Nephron (organoid): ENCODE measurements around the gene KDM4C.

Source experiments
- H3K27ac Mint-ChIP-seq, 3 experiments: 2 replicates each; pipeline ENCODE4 v1.8.0; 2020; ENCODE audit warnings: mixed read lengths in 3 of 3, mild to moderate bottlenecking in 2 of 3, moderate library complexity in 1 of 3
- H3K27me3 Mint-ChIP-seq: 2 replicates; pipeline ENCODE4 v1.8.0; 2021; ENCODE audit warnings: low read depth, mild to moderate bottlenecking, moderate library complexity, mixed read lengths
- H3K36me3 Mint-ChIP-seq: 2 replicates; pipeline ENCODE4 v1.8.0; 2020; ENCODE audit warnings: low read depth, mixed read lengths
- H3K4me1 Mint-ChIP-seq: 2 replicates; pipeline ENCODE4 v1.8.0; 2020; ENCODE audit warnings: mixed read lengths
- H3K4me3 Mint-ChIP-seq, 3 experiments: 2 replicates each; pipeline ENCODE4 v1.8.0; 2020; ENCODE audit warnings: mild to moderate bottlenecking in 3 of 3, mixed read lengths in 3 of 3, moderate library complexity in 2 of 3
- H3K9me3 Mint-ChIP-seq: 2 replicates; pipeline ENCODE4 v1.8.0; 2020; ENCODE audit warnings: mixed read lengths
- CTCF ChIP-seq, 3 experiments: fragments of 200-600 bp; sonication (generic); IDR thresholded peaks; one replicate each; pipeline ENCODE4 v1.5.0; 2021; ENCODE audit warnings: antibody characterized with exemption in 3 of 3; ENCODE audit not compliant: unreplicated experiment in 3 of 3

The KDM4C gene

GRCh38 chr9:6833518-6834192 is 75.9 kb downstream of the KDM4C start:
- H3K27me3 Mint-ChIP-seq, result no peaks in the 10 kb centered on the region

GRCh38 chr9:6834306-6834705 is 76.5 kb downstream of the KDM4C start:
- Mint-ChIP-seq H3K9me3 (peaks cover 3% of the 10 kb centered on the region), H3K27ac (no peak overlapping the region), H3K27me3 (no peaks in the 10 kb centered on the region), H3K4me3 (no peak overlapping the region), H3K4me1 (peaks cover 10% of the 10 kb centered on the region), H3K36me3 (peaks cover 33% of the 10 kb centered on the region)
- TF ChIP-seq CTCF (IDR thresholded peaks at IDR 0.05; ENCODE audit: unreplicated experiment in 3 of 3), result no peak

More at GRCh38 chr9:6833518-6834192, 75.9 kb downstream of the KDM4C start:
- H3K9me3 Mint-ChIP-seq, result peaks cover 3% of the 10 kb centered on the region
- TF ChIP-seq CTCF (IDR thresholded peaks at IDR 0.05; ENCODE audit: unreplicated experiment in 3 of 3), result no peak
- peaks cover 10% of the 10 kb centered on the region for H3K4me1 Mint-ChIP-seq
- no peak overlapping the region for H3K4me3 Mint-ChIP-seq
- H3K36me3 Mint-ChIP-seq, result peaks cover 33% of the 10 kb centered on the region
- no peak overlapping the region for H3K27ac Mint-ChIP-seq

- Mint-ChIP-seq H3K9me3 (no peaks in the 10 kb centered on the region), H3K27ac (peak overlapping the region in 1 of 3 experiments; percentile 6), H3K4me1 (peaks cover 11% of the 10 kb centered on the region), H3K36me3 (peaks cover 23% of the 10 kb centered on the region), H3K27me3 (no peaks in the 10 kb centered on the region), H3K4me3 (no peak overlapping the region)
- TF ChIP-seq CTCF (IDR thresholded peaks at IDR 0.05; ENCODE audit: unreplicated experiment in 3 of 3), result no peak
Observed at GRCh38 chr9:6838158-6838557, 80.4 kb downstream of the KDM4C start.

GRCh38 chr9:6842584-6842947 is 84.8 kb downstream of the KDM4C start:
- no peaks in the 10 kb centered on the region for H3K27me3 Mint-ChIP-seq
- no peak overlapping the region for H3K27ac Mint-ChIP-seq
- H3K36me3 Mint-ChIP-seq, result no peaks in the 10 kb centered on the region
- H3K9me3 Mint-ChIP-seq, result no peaks in the 10 kb centered on the region
- TF ChIP-seq CTCF (IDR thresholded peaks at IDR 0.05; ENCODE audit: unreplicated experiment in 3 of 3), result no peak
- no peak overlapping the region for H3K4me3 Mint-ChIP-seq
- peaks cover 19% of the 10 kb centered on the region for H3K4me1 Mint-ChIP-seq

- Mint-ChIP-seq H3K36me3 (no peaks in the 10 kb centered on the region), H3K27me3 (no peaks in the 10 kb centered on the region), H3K4me3 (no peak overlapping the region), H3K9me3 (no peaks in the 10 kb centered on the region), H3K27ac (no peak overlapping the region), H3K4me1 (peaks cover 14% of the 10 kb centered on the region)
- TF ChIP-seq CTCF (IDR thresholded peaks at IDR 0.05; ENCODE audit: unreplicated experiment in 3 of 3), result no peak
Observed at GRCh38 chr9:6843742-6844141, 86.0 kb downstream of the KDM4C start.

- no peak overlapping the region for H3K27ac Mint-ChIP-seq
- H3K36me3 Mint-ChIP-seq, result no peaks in the 10 kb centered on the region
- peaks cover 14% of the 10 kb centered on the region for H3K4me1 Mint-ChIP-seq
- no peak overlapping the region for H3K4me3 Mint-ChIP-seq
- no peaks in the 10 kb centered on the region for H3K27me3 Mint-ChIP-seq
- H3K9me3 Mint-ChIP-seq, result no peaks in the 10 kb centered on the region
- TF ChIP-seq CTCF (IDR thresholded peaks at IDR 0.05; ENCODE audit: unreplicated experiment in 3 of 3), result no peak
Observed at GRCh38 chr9:6844267-6844666, 86.5 kb downstream of the KDM4C start.
